Measurements from ENCODE around the gene BMP6. TPM values are rescaled to one million over a fixed set of nuclear protein-coding genes. Genes with fewer than 3 reads are reported as not detected.

Gene BMP6
- total RNA-seq, 2 donors from 2014 or later = 10.4 to 19.1 TPM

DNA sequence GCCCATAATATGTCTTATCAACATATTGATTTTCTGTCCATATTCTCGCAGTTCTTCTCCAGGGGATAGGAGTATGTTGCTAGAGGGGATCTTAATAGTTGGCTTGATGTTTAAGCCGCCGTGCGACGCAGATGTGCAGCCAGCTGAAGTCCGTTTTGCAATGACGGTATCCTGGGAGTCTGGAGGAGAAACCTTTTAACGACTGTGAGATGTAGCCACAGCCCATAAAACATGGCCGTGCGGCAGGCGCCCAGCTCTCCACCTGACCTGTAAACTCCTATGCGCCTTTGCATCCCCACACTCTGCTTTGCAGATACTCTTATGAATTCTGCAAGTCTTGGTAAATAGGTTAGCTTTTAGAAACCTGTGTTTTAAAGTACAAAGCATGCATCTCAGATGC lies 36.9 kb downstream of the BMP6 start:
- H3K4me3 ChIP-seq = no peak overlapping the region
- H3K27me3 ChIP-seq = no peaks in the 10 kb centered on the region
- H3K9me3 ChIP-seq = no peaks in the 10 kb centered on the region
- no peak for TF ChIP-seq CTCF (IDR thresholded peaks at IDR 0.05)
- DNase-seq (ENCODE audit: low spot score) = no peak
- H3K4me1 ChIP-seq = no peaks in the 10 kb centered on the region
- no peaks in the 10 kb centered on the region for H3K36me3 ChIP-seq
- H3K27ac ChIP-seq = no peak overlapping the region

- no peak overlapping the region for H3K27ac ChIP-seq
- H3K36me3 ChIP-seq = no peaks in the 10 kb centered on the region
- no peak for TF ChIP-seq CTCF (IDR thresholded peaks at IDR 0.05)
- H3K27me3 ChIP-seq = no peaks in the 10 kb centered on the region
- no peak for DNase-seq (ENCODE audit: low spot score)
- H3K4me1 ChIP-seq = no peaks in the 10 kb centered on the region
- H3K4me3 ChIP-seq = no peak overlapping the region
- no peaks in the 10 kb centered on the region for H3K9me3 ChIP-seq
Measured at GRCh38 chr6:7763881-7764280, 38.0 kb downstream of the BMP6 start.

DNA sequence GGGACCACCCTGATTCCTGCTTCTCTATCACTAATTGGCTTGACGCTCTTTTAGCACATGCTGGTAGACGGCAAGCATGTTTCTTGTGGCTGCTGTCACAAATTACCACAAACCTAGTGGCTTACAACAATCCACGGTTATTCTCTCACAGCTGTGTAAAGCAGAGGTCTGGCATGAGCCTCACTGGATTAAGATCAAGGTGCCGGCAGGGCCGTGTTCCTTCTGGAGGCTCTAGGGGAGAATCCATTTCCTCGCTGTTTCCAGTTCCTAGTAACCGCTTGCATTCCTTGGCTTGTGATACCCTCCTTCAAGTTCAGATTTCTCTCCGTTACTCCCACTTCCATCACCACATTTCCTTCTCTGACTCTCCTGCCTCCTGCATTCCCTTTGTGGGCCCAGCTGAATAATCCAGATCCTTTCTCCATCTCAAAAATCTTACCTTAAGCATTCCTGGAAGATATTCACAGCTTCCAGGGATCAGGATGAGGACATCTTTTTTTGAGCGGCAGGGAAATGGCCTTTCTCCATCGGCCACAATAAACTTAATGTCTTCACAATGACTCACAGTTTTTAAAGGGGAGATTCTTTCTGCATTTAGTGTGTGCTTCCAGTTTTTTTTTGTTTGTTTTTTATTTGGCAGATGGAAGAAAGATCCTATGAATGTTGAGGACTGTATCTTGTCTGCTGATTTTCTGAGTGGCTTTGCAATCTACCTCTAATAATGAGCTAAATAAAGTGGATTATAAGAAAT lies 39.9 kb downstream of the BMP6 start:
- no peaks in the 10 kb centered on the region for H3K36me3 ChIP-seq
- no peak for DNase-seq (ENCODE audit: low spot score)
- TF ChIP-seq CTCF (IDR thresholded peaks at IDR 0.05) = no peak
- H3K4me3 ChIP-seq = no peak overlapping the region
- no peaks in the 10 kb centered on the region for H3K4me1 ChIP-seq
- H3K27ac ChIP-seq = no peak overlapping the region
- H3K27me3 ChIP-seq = no peaks in the 10 kb centered on the region
- H3K9me3 ChIP-seq = no peaks in the 10 kb centered on the region

DNA sequence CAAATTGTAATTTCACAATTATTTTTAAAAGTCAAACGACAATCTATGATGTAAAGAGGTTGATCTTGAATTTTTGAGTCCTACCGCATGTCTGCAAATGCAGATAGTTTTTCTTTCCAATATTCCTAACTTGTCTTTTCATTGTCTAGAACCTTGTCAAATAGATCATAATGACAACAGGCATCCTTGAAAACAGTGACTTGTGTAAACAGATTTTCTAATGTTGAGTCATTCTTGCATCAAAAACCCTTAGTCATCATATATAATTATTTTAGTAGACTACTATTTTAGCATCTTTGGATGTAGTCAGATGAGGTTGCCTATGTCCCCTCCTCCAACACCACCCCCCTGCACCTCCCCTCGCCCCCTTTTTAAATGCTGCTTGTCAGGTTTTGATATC lies 43.8 kb downstream of the BMP6 start:
- Histone ChIP-seq H3K36me3 (no peaks in the 10 kb centered on the region), H3K27me3 (no peaks in the 10 kb centered on the region), H3K4me1 (no peaks in the 10 kb centered on the region), H3K9me3 (no peaks in the 10 kb centered on the region), H3K27ac (no peak overlapping the region), H3K4me3 (no peak overlapping the region)
- no peak for TF ChIP-seq CTCF (IDR thresholded peaks at IDR 0.05)
- no peak for DNase-seq (ENCODE audit: low spot score)

DNA sequence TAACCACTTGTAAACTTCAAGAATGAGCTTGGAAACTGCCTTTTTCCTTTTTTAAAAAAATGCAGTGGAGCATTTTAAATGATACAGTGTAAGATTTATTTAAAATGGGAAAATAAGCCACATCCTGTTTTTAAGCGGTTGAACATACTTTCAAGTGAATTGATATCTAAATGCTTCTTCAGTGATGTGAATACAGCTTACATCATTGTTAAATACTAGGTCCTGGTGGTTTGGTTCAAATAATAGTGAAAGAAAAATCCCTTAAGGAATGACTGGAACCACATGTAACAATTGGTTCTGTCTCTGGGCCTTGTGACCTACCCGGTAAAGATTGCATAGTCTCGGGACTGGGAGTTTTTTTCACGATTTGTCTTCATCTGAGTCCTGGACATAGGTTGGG lies 44.2 kb downstream of the BMP6 start:
- Histone ChIP-seq H3K4me1 (no peaks in the 10 kb centered on the region), H3K9me3 (no peaks in the 10 kb centered on the region), H3K4me3 (no peak overlapping the region), H3K27ac (no peak overlapping the region), H3K27me3 (no peaks in the 10 kb centered on the region), H3K36me3 (no peaks in the 10 kb centered on the region)
- TF ChIP-seq CTCF (IDR thresholded peaks at IDR 0.05) = no peak
- no peak for DNase-seq (ENCODE audit: low spot score)

DNA sequence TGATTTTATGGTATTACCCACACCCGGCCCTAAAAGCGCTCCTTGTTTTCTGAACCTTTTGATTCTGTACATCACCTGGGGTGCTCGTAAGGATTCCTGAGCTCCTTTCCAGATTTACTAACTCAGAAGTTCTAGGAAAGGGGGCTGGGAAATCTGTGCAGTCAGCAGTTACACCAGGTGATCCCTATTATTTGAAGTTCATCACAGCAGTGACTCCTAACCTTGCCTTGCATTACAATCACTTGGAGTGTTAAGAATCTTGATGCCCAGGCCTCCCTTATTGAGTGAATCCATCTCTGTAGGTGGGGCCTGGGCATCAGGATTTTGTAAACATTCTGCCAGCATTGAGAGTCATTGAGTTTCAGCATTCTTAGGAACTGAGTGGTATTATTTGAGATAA lies 44.7 kb downstream of the BMP6 start:
- no peaks in the 10 kb centered on the region for H3K9me3 ChIP-seq
- H3K27me3 ChIP-seq = no peaks in the 10 kb centered on the region
- H3K4me3 ChIP-seq = no peak overlapping the region
- no peak for DNase-seq (ENCODE audit: low spot score)
- no peaks in the 10 kb centered on the region for H3K36me3 ChIP-seq
- H3K4me1 ChIP-seq = no peaks in the 10 kb centered on the region
- no peak overlapping the region for H3K27ac ChIP-seq
- TF ChIP-seq CTCF (IDR thresholded peaks at IDR 0.05) = no peak
